GM12892 (cell line): ENCODE data around the gene STX7.

Experiments
- POLR2A ChIP-seq: IDR thresholded peaks from 2 replicates; pipeline ENCODE4 v1.6.1; 2011; ENCODE audit warnings: low read depth, low read length, control low read depth
- POLR2AphosphoS5 ChIP-seq: IDR thresholded peaks from 2 replicates; pipeline ENCODE4 v1.6.1; 2011; ENCODE audit warnings: low read depth, low read length, control low read depth

DNA sequence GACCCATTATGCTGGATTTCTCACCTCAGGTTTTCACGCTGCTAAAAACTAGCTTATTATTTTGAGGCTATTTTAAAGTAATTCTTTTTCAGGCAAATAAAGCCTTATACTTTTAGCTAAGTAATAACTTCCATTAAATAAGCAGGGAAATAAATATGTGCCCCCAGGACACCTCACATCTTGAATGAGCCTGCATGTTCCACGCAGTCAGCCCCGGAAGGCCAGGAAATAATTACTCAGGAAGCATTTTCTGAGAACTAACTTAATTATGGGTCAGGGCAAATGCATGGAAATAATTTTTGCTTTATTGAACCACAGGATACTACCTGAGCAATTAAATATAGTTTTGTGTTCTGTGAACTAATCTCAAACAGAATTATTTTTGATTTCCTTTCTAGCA is 41.1 kb downstream of the STX7 start:
- TF ChIP-seq POLR2AphosphoS5 = no peak
- no peak for TF ChIP-seq POLR2A
